ENCODE data around the gene ARRB1. TPM values are rescaled to one million over a fixed set of nuclear protein-coding genes. Genes with fewer than 3 reads are reported as not detected.

ARRB1 gene
- total RNA-seq, 1 donor from 2014 or later: 38.0 TPM

DNA sequence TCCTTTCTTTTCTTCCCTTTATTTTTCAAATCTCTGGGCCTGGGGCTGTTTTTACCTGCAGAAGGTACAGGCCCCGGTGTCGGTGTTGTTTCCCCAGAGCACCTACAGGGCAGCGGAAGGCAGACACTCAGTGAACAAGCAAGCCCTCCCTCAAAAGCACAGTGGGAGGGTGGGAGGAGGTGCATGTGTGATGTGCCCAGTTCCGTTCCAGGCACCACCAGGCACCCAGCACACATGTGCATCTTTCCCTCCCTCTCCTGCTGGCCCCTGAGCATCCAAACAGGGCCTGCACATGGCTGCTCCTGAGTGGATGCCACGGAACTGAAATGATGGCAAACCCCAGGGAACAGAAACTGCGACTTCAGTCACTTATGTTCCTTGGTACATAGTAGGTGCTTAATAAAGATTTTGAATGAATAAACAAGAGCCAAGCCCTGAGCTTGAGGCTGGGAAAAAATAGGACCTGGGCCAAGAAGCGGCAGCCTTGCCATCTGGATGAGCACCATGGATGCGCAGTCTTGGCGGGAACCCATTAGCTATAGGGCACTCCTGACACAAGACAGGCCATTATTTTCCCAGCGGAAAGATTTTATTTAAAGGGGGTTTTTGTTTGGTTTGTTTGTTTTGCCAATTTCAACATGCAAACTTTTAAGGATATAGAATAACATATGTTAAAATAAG is 47.8 kb downstream of the ARRB1 start:
- Mint-ChIP-seq H3K4me1 (ENCODE audit: low read depth, unreplicated experiment) (peaks cover 10% of the 10 kb centered on the region), H3K4me3 (ENCODE audit: unreplicated experiment) (no peak overlapping the region), H3K9me3 (ENCODE audit: unreplicated experiment) (peaks cover 3% of the 10 kb centered on the region), H3K36me3 (ENCODE audit: unreplicated experiment) (no peaks in the 10 kb centered on the region), H3K27ac (ENCODE audit: unreplicated experiment) (no peak overlapping the region), H3K27me3 (ENCODE audit: unreplicated experiment) (peaks cover 1% of the 10 kb centered on the region)
- TF ChIP-seq, protein P1, sequence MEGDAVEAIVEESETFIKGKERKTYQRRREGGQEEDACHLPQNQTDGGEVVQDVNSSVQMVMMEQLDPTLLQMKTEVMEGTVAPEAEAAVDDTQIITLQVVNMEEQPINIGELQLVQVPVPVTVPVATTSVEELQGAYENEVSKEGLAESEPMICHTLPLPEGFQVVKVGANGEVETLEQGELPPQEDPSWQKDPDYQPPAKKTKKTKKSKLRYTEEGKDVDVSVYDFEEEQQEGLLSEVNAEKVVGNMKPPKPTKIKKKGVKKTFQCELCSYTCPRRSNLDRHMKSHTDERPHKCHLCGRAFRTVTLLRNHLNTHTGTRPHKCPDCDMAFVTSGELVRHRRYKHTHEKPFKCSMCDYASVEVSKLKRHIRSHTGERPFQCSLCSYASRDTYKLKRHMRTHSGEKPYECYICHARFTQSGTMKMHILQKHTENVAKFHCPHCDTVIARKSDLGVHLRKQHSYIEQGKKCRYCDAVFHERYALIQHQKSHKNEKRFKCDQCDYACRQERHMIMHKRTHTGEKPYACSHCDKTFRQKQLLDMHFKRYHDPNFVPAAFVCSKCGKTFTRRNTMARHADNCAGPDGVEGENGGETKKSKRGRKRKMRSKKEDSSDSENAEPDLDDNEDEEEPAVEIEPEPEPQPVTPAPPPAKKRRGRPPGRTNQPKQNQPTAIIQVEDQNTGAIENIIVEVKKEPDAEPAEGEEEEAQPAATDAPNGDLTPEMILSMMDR (IDR thresholded peaks at IDR 0.05; ENCODE audit: partially characterized antibody, unreplicated experiment): no peak
- DNase-seq: no peak

DNA sequence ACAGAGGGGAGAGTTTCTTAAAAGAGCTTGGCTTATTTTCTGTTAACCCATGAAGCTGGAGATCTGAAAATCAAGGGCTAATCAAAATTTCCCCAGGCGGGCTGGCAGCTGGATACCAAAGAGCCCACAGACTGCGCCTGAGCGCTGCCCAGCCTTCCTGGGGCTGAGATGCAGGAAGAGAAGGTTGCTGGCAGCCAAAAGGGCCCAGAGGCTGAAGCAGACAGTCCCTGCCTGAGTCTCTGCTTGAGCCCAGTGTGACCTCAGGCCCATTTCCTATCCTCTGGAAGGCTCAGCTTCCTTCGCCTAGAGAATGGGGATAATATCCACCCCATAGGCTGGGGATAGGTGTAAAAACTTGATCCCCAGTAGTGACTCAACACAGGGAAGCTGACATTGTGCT is 49.1 kb downstream of the ARRB1 start:
- peaks cover 3% of the 10 kb centered on the region for H3K9me3 Mint-ChIP-seq (ENCODE audit: unreplicated experiment)
- no peaks in the 10 kb centered on the region for H3K36me3 Mint-ChIP-seq (ENCODE audit: unreplicated experiment)
- peaks cover 10% of the 10 kb centered on the region for H3K4me1 Mint-ChIP-seq (ENCODE audit: low read depth, unreplicated experiment)
- H3K4me3 Mint-ChIP-seq (ENCODE audit: unreplicated experiment): no peak overlapping the region
- H3K27me3 Mint-ChIP-seq (ENCODE audit: unreplicated experiment): no peaks in the 10 kb centered on the region
- H3K27ac Mint-ChIP-seq (ENCODE audit: unreplicated experiment): no peak overlapping the region
- DNase-seq: no peak
- TF ChIP-seq, protein P1 (IDR thresholded peaks at IDR 0.05; ENCODE audit: partially characterized antibody, unreplicated experiment): no peak

DNA sequence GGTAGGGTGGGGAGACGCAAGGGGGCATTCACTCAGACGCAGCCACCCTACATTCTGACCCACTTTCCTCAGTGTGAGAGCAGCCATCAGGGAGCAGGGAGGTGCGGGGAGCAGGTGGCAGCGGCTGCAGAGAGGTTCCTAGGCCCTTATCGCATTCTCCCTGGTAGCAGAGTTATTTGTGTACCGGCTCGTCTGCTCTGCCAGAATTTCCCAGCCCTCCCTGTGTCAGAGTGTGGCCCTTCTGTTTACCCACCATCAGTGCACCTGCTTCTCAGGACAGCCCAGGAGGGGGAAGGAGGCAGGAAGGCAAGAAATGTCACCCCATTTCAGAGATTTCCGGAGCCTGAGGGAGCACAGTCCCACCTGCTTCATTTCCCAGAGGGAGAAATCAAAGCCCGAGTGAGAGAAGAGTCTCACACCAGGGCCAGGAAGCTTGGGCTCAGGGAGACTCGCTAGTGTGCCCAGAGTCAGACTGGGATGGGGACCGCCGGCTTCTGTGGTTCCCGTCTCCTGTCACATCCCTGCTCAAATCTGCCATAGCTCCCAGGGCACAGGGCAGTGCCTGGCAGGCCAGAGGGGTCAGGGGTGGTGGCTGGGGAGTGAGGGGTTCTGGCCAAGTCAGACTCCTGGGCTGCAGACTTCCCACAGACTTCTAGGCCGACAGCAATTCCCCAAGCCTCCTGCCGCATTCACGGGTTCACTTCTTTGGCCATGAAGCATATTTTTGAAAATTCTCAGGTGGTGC is 49.7 kb downstream of the ARRB1 start:
- DNase-seq: no peak
- H3K27ac Mint-ChIP-seq (ENCODE audit: unreplicated experiment): no peak overlapping the region
- peaks cover 3% of the 10 kb centered on the region for H3K9me3 Mint-ChIP-seq (ENCODE audit: unreplicated experiment)
- H3K27me3 Mint-ChIP-seq (ENCODE audit: unreplicated experiment): no peaks in the 10 kb centered on the region
- peaks cover 10% of the 10 kb centered on the region for H3K4me1 Mint-ChIP-seq (ENCODE audit: low read depth, unreplicated experiment)
- TF ChIP-seq, protein P1 (IDR thresholded peaks at IDR 0.05; ENCODE audit: partially characterized antibody, unreplicated experiment): no peak
- no peak overlapping the region for H3K4me3 Mint-ChIP-seq (ENCODE audit: unreplicated experiment)
- H3K36me3 Mint-ChIP-seq (ENCODE audit: unreplicated experiment): no peaks in the 10 kb centered on the region

DNA sequence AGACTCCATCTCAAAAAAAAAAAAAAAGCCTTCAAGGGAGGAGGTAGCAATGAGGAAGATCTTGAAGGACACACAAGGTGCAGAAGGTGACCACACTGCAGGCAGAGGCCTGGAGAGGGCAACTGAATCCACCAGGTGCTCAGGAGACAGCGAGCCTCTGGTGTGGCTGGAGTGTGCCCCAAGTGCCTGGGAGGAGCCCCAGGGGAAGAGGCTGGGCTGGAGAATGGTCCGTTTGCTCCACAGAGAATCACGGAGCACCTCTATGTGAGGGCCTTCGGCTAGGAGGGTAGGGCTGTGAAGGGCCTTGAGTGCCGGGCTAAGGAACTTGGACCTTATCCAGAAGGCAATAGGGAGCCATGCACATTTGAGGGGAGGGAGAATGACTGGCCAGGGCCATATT is 50.3 kb downstream of the ARRB1 start:
- no peak overlapping the region for H3K27ac Mint-ChIP-seq (ENCODE audit: unreplicated experiment)
- DNase-seq: no peak
- H3K4me1 Mint-ChIP-seq (ENCODE audit: low read depth, unreplicated experiment): peaks cover 8% of the 10 kb centered on the region
- H3K27me3 Mint-ChIP-seq (ENCODE audit: unreplicated experiment): no peaks in the 10 kb centered on the region
- H3K9me3 Mint-ChIP-seq (ENCODE audit: unreplicated experiment): peaks cover 3% of the 10 kb centered on the region
- TF ChIP-seq, protein P1 (IDR thresholded peaks at IDR 0.05; ENCODE audit: partially characterized antibody, unreplicated experiment): no peak
- no peaks in the 10 kb centered on the region for H3K36me3 Mint-ChIP-seq (ENCODE audit: unreplicated experiment)
- H3K4me3 Mint-ChIP-seq (ENCODE audit: unreplicated experiment): no peak overlapping the region

DNA sequence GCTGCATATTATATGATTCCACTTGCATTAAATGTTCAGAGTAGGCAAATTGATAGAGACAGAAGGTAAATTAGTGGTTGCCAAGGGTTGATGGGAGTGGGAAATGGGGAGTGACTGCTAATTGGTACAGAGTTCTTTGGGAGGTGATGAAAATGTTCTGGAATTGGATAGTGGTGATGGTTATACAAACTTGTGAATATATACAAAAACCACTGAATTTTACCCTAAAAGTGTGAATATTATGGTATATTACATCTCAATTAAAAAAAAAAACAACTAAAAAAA is 52.5 kb downstream of the ARRB1 start:
- Mint-ChIP-seq H3K9me3 (ENCODE audit: unreplicated experiment) (no peaks in the 10 kb centered on the region), H3K4me3 (ENCODE audit: unreplicated experiment) (no peak overlapping the region), H3K36me3 (ENCODE audit: unreplicated experiment) (no peaks in the 10 kb centered on the region), H3K27ac (ENCODE audit: unreplicated experiment) (no peak overlapping the region), H3K27me3 (ENCODE audit: unreplicated experiment) (no peaks in the 10 kb centered on the region), H3K4me1 (ENCODE audit: low read depth, unreplicated experiment) (peaks cover 1% of the 10 kb centered on the region)
- TF ChIP-seq, protein P1 (IDR thresholded peaks at IDR 0.05; ENCODE audit: partially characterized antibody, unreplicated experiment): no peak
- DNase-seq: no peak

All from glutamatergic neuron (in vitro differentiated cells).